OCI-LY3 (cell line): ENCODE data around the gene FKBP2.

ENCODE experiments used
- EZH2phosphoT487 ChIP-seq: fragments of 200-600 bp; shearing (Covaris generic); IDR thresholded peaks from 2 replicates; pipeline ENCODE4 v1.6.1; 2018; ENCODE audit warnings: antibody characterized with exemption, mixed run types, low read depth
- TF ChIP-seq, protein P1 (sequence below): fragments of 200-600, 300-600 bp; sonication (generic); IDR thresholded peaks from 2 replicates; pipeline ENCODE4 v1.5.1; 2014; ENCODE audit warnings: antibody characterized with exemption, low read length, low read depth

DNA sequence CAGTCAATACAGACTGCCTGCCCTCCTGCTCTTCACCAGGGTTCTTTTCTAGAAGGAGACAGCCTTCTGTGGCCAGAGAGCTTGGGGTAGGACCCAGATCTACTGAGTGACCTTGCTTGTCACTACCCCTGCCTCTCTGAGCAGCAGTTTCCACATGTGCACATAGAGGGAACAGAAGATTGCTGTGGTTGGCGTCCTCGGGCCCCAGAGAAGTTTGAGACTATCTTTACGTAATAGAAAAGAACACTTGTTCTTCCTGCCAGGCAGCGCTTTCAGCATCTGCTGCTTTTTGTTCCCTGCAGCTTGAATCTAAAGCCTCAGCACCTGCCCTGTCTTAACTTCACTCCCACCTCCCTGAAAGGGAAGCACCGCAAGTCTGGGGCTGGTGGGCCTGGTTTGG is 1.9 kb upstream of the FKBP2 start:
- TF ChIP-seq, protein P1, sequence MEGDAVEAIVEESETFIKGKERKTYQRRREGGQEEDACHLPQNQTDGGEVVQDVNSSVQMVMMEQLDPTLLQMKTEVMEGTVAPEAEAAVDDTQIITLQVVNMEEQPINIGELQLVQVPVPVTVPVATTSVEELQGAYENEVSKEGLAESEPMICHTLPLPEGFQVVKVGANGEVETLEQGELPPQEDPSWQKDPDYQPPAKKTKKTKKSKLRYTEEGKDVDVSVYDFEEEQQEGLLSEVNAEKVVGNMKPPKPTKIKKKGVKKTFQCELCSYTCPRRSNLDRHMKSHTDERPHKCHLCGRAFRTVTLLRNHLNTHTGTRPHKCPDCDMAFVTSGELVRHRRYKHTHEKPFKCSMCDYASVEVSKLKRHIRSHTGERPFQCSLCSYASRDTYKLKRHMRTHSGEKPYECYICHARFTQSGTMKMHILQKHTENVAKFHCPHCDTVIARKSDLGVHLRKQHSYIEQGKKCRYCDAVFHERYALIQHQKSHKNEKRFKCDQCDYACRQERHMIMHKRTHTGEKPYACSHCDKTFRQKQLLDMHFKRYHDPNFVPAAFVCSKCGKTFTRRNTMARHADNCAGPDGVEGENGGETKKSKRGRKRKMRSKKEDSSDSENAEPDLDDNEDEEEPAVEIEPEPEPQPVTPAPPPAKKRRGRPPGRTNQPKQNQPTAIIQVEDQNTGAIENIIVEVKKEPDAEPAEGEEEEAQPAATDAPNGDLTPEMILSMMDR: no peak
- no peak for TF ChIP-seq EZH2phosphoT487
